C1 segment of cervical spinal cord (tissue), 14 donors: ENCODE measurements around the gene MSI2.

ENCODE experiments used
- DNase-seq, 14 donors: peaks; one replicate each; lab custom pipeline; 2025; lab: John Stamatoyannopoulos, UW

Gene MSI2

DNA sequence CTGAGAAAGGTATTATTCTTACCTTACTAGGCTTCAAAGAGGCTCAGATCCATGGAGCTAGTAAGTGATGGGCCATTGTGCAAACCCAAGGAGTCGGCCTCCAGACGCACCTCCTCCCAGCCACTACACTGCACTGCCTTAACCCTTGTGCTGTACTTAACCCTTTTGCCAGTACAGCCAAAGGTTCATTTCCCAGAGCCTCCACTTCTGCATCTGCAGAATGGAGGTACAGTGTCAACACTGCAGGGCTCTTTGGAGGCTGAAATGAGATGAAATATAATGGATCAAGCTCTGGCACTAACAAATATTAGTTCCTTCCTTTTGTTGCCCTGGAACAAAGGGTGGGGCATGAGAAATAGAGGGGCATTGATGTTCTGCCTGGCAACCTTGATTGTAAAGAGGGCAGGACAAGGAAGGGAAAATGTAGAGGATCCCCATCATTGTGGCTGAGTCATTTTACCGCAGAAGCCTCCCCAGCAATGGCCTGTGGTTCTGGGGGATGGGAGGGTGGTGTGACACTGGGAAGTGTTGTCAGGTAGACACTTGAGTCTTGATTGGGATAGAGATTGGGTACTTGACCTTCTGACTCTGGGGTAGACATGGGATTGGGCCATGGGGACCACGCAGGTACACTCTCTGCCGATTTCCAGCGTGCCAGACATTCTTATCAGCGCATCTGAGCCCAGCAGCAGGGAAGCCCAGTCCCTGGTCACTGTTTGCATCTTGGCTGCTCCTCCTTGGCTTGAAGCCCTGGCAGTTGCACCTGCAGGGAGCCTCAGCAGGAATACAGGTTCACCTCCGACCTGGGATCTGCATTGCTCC is 84.0 kb downstream of the MSI2 start:
- DNase-seq = no peak

DNA sequence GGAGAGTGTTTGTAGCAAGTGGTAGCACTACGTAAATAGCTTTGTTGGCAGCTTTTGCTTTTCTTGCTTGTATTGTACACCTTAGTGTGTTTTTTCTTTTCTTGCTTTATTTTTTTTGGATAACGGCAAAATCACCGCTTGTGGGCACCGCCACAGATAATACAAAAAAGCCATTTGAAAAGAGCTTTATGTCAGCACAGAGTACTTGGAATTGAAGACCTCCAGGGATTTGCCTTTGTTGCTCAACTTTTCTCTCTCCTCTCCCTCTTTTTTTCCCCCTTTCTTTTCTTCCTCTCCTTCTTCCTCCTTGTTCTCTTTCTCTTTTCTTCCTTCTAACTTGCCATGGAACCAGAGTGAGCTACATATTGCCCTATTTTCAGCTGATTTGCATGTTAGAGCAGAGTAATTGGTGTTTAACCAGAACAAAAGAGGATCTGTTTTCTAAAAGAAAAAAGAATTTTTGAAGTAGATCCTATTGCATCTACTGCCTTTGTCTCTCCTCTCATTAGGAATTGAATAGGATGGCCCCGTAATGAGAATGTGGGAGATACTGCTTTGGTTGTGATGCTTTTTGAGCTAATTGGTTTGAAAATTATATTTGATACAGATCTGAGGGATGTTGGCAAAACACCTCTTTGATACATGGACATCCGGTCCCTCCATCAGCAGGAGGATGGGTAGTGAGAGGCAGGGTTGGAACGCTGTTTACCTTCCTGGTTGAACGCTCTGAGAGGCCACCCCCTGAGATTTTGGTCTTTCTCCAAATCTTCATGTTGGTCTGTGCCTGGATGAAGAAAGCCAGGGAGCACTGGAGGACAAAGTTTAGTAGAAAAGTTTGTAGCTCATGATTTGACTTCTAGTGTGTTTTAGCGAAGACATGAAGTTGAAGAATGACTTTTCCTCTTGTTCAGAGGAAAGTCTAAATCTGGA is 85.6 kb downstream of the MSI2 start:
- DNase-seq = peak in 2 of 14 donors; percentile 8 to 29

DNA sequence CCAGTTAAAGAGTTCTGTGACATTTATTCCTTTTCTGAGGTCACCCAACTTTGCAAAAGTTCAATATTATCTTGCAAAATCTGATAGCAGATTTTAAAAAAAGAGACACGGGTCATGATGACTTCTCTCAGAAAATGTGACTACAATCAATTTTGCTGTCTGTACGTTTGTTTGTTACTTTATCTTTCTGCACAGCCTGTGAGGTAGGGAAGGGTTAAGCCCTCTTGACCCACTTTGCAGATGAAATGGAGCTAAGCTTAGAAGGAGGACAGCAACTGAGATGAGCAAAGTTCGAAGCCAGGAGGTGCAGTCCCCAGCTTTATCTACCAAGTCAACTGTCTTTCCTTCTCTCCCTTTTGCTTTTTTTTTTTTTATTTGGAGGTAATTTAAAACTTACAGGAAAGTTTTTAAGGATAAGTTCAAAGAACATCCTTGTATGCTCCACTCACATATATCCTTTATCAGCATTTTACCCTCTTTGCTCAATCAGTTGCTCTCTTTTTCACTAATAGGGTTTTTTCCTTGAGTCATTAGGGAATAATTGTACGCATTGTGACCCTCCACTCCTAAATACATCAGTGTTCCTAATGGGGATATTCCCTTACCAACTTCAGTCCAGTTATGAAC is 86.8 kb downstream of the MSI2 start:
- no peak for DNase-seq

DNA sequence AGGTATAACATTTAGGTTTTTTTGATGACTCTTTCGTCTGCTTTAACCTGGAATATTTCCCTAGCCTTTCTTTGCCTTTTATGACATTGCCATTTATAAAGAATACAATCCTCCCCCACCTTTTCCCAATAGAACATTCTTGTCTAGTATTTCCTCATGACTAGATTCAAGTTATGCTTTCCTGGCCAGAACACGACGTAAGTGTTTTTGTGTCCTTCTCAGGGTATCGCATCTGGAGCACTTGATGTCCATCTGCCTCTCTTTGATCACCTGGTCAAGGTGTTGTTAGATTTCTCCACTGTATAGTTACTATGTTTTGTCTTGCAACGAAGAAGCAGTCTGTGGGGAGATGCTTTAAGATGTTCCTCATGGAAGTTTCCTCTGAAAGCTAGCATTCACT is 87.4 kb downstream of the MSI2 start:
- DNase-seq = no peak

DNA sequence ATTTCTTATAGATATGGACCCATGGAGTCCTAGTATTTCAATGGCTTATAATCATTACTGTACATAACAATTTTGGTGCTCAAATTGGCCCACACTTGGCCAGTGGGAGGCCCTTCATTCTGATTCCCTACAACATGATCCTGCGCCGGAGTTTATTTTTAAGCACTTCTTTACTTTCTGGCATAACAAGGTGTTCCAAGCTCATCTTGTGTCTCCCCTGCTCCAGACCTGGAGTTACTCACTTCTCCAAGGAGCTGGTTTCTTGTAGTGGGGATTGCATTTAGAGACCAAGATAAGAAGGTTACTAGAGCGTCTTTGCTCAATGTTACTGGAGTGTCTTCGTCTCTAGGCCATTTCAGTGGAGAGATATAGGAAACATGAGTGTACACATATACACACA is 87.9 kb downstream of the MSI2 start:
- no peak for DNase-seq

DNA sequence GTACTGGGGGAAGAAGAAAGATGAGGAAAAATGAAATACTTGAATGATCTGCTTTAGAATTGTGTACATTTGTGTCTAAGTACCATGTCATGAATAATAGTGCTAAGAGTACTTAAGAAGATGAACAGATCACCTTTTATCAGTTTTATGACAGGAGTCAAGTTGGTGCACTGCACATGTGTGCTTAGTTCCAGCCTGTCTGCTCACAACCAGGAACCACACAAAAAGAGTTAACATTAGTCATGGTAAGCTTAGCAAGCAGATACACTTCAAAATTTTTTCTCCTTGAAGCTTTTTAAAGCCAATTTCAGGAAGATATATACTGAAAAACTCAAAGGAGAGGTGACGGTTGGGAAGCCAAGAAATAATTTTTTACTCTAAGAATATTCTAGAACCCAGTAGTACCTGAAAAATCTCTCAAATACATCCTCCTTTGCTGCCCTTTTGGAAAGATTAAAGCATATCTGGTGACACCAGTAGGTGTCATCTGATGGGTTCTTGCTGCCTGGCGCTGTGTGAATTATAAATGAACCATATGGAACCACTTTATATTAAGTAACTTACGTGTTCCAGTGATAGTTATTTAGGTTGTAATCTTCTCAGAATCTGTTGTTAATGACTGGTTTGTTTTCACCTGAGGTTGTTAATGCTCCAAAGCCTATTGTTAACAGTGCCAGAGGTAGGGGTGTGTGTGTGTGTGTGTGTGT is 93.4 kb downstream of the MSI2 start:
- no peak for DNase-seq

DNA sequence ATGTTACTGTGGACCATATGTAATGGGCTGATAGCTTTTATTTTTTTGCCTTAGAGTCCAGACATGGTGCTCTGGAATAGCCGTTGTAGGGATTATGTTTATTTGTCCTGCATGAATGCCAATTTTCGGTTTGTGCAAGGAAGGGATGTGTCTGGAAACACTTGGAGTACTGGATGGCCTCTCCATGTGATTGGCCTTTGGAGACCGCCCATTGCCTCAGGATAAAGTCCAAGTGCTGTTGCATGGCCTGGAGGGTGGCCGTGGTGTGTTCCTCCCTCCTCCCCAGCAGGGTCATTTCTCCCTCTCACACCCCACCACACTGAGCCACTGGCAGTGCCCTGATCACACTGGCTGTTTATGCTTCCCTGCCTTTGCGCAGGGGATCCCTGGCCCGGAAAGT is 93.9 kb downstream of the MSI2 start:
- DNase-seq = peak in 4 of 14 donors; percentile 15 to 65 (median 32)

DNA sequence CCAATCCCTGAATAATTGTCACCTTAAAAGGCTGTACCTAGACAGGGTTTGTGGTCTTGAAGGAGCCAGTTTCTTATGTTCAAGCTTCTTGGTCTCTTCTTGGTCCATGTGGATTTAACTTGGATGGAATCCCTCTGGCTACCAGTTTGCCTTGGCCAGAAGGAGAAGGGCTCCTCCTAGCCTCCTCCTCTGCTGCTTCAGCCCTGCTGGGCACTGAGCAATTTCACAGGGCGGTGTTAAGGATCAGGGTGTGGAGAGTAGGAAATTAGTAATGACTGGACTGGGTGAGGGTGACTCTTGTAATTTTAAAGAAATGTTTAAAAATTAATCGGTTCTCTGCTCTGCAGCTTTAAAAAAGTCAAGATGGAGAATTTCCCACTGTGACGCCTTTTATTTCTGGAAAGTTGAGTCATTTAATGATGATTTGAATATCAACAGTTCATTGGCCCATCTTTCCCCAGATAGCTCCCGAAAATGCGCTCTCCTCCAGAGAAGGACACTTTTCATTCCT is 96.4 kb downstream of the MSI2 start:
- DNase-seq = no peak

DNA sequence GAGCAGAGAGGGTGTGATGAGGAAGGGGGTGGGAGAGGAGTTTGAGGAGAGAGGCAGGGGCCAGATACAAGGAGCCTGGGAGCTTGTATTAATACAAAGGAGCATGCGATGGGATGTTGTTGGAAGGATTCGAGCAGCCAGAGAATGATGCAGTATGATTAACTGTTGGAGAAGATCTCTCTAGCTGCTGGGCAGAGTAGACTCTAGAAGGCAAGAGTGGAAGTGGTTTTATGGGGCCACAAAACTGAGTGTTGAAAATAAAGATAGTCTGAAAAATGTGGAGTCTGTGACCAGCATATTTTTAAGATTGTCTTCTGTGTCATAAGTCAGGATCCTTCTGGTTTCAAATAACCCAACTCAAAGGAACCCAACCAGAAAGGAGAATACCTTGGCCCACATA is 98.3 kb downstream of the MSI2 start:
- no peak for DNase-seq

DNA sequence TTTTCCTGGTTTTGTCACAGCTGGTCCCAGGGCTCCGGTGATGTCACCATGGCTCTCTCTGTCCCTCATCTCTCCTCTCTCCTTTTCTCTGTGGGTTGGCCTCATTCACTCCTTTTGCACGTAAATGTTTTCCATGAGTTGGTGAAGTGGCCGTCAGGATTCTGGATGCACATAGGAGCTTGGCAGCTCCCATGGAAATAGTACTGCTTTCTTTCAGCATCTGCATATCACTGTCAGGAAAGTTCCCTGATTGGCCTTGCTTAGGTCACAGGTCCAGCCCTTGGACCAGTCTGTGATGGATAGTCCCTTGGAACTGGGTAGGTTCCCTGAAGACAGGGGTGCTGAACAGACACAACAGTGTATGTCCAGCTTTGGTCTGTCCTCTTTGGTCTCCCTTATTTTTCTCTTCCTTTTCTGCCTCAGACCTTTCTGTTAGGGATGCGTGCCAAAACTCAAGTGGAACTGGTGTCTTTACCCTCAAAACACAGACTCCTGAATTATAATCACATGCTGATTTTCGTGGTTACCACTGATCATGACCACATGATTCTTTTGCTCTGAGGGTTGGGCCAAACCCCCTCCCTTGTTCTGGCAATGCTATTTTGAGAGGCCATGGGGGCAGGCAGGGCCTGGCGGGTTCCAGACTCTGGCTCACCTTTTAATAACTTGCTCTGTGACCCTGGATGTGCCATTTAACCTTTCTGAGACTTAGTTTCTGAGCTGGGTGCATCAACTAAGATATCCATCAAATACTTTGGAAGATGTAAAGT is 99.0 kb downstream of the MSI2 start:
- DNase-seq = no peak

DNA sequence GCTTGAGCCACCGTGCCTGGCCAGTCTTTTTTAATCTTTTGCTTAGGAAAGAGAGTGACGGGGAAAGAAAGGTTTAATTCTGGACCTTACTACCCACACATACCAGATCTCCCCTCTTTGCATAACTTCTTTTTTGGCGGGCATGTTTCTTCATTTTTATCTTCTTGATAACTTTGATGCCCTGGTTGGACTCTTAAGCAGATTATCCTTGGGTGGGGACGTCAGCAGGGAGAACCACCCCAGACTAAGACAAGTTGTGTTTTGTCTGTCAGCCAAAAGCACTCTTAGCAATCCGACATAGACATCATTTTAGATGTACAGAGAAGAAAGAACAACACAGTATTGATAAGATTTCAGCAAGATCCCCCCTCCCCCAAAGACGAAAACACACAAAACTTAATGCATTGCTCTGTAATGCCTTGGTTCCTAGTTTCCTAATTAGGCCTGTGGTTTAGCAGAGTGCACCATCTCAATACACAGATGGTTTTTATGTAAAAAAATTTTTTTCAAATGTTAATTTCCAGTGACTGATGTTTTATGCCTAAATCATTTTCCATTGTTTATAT is 99.9 kb downstream of the MSI2 start:
- DNase-seq = no peak

DNA sequence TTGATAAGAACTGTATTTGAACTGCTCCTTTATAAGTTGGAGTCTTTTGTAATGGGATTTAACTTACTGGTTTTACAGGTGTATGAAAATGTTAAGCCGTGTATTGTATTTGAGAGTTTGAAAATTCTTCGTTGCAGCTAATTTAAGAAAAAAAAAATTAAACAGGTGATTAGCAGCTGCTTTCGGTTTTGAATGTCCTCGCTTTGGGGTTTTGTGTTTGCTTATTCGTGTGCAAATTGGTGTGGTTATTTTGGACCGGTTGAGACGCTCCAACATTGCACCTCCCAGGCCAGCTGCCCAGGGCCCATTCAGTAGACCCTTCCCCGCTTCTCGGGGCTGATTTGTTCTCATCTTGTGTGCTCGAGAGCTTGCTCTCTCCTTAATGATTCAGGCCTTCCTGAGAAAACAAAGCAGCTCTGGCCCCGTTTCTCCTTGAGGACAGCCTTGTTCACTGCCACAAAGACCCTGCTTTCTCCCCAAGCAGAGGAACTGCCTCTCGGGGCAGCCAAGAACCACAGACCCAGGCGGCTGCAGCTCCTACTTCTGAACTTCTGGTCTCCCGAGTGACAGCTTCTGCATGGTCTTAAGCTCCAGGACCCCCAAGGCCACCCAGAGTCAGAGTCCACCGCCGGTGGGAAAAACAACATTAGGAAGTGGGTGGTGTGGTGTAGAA is 100.5 kb downstream of the MSI2 start:
- DNase-seq = peak in 4 of 14 donors; percentile 22 to 69 (median 58)

DNA sequence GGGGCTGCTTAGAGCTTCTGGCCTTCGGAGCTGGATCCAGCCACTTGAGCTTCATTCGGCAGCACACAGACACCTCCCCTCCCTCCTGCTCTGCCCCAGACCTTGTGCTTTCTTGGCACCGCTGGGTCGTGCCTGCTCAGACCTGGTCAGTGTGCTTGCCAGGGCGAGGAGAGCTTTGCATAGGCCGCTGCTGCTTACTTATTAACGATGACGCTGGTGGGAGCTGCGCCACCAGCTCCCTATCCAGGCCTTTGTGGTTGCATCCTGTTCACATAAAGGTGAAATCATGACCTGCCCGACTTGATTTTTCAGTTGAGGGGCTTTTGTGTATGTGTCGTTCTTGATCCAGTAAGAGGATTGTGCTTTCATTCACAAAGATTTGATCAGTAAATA is 101.1 kb downstream of the MSI2 start:
- peak in 7 of 14 donors; percentile 13 to 69 (median 53) for DNase-seq

DNA sequence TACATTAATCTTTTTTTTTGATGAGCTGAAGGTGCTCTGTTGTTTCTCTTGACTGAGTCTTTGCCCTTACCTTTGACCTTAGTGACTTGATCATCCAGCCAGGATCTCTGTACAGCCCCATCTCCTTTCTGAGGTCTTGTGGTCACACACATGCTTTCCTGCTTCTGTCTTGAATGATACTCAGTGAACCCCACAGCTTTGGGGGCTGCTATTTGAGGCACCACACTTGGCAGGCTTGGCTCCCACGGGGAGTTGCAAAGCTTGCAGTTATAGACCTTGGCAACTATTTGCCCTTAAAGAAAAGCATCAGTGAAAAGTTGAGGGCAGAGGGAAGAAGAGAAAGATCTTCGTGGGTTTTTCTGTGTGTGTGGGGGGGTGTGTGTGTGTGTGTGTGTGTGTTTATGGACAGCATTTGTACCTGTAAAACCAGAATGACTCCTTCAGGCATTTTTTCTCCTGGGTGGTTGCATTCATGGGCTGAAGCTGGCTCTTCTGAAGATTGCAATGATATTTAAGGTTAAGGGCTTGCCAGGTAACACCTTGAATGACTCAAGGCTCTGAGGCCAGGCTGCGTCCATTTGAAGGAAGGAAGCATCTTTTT is 101.6 kb downstream of the MSI2 start:
- DNase-seq = no peak

DNA sequence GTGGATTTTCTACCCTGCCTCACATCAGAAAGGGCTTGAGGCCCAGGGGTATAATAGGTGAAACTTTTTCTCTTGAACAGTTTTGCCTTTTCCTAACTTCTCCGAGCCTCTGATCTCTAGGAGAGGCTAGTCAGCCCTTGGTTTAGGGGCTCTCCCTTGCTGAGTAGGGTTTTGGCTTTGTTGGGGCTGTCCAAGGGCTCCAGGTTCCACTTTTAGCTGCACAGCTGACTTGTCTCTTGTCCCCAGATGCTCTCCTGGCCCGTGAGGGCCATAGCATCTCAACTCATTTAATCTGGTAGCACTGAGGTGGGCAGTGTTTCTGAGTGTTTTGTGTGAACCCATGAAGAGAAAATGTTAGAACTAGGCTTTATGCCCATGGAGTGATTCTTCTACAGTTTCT is 103.9 kb downstream of the MSI2 start:
- DNase-seq = no peak

DNA sequence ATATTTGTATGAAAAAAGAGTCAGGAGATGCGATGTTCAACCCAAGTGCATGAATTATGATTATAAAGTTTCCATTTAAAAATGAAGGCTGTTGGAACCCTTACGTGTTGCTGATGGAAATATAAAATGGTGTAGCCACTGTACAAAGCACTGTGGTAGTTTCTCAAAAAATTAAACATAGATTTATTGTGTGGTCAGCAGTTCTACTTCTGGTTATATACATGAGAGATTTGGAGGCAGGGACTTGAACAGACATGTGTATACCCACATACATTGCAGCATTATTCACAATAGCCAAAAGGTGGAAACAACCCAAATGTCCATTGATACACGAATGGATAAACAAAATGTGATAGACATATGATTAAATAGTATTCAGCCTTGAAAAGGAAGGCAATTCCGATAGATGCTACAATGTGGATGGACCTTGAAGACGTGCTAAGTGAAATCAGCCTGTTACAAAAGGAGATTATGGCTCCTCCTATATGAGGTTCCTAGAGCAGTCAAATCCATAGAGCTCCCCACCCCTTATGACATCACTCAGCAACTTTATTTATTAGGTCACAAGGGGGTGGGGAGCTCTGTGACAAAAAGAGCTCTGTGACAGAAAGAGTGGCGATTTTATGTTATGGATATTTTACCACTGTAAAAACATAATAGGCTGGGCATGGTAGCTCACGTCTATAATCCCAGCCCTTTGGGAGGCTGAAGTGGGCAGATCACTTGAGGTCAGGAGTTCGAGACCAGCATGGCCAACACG is 106.7 kb downstream of the MSI2 start:
- DNase-seq = no peak

DNA sequence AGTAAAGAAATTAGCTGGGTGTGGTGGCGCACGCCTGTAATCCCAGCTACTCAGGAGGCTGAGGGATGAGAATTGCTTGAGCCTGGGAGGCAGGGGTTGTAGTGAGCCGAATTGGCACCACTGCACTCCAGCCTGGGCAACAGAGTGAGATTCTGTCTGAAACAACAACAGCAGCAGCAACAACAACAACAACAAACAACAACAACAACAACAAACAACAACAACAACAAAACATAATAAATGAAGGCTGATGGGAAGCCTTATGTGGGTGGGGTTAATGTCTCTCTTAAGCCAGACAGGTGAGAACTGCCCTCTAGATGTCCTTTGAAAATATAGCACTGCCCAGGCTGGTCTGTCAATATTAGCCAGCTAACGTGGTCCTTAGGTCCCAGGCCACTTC is 107.3 kb downstream of the MSI2 start:
- no peak for DNase-seq

DNA sequence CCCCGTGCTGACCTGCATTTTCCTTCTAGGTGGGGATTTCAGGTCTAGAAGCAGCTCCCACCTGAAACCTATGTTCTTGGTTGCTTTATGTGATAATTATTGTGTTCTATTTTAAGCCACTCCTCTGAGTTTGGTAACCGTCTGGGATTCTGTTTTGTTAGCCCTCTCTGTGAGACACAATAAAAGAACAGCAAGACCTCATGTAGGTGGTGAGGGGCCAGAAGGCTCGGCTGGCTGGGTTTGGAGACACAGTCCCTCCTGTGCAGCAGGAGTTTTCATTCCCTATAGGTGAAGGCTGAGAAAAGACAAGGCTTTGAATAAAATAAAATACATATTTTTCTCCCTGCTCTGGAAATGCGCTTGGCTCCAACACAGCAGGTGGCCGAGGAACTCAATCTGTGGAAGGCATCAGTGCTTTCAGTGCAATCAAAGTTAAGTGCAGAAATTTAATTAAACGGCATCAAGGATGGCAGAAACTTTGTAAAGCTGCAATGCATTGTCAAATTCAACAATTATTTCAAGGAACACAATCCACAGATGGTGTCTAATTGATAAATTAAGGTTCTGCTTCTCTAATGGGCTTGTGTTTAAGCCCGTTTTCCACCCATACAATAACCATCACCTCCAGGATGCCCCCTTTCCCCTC is 107.8 kb downstream of the MSI2 start:
- DNase-seq = no peak
